WERI-Rb-1 (cell line): Measurements from ENCODE around the gene PTPRR.

Experiments used
- DNase-seq: peaks from one replicate; pipeline ENCODE4 v3.0.0-alpha.2; 2020
- H3K27ac ChIP-seq: fragments of 250-450 bp; sonication (Bioruptor Pico); 2 replicates; pipeline ENCODE4 v1.5.1; 2020; ENCODE audit warnings: mild to moderate bottlenecking, moderate library complexity
- H3K27me3 ChIP-seq: fragments of 250-450 bp; sonication (Bioruptor Pico); 2 replicates; pipeline ENCODE4 v1.5.1; 2021; ENCODE audit warnings: mild to moderate bottlenecking, low read depth, moderate library complexity; ENCODE audit not compliant: insufficient read depth, severe bottlenecking
- H3K36me3 ChIP-seq: fragments of 250-450 bp; sonication (Bioruptor Pico); 2 replicates; pipeline ENCODE4 v1.5.1; 2020; ENCODE audit warnings: mild to moderate bottlenecking, moderate library complexity
- H3K4me3 ChIP-seq: 2 replicates; pipeline ENCODE4 v1.5.1; 2011; ENCODE audit warnings: low read depth, mild to moderate bottlenecking, control low read depth, low read length
- H3K9me3 ChIP-seq: fragments of 250-450 bp; sonication (Bioruptor Pico); 2 replicates; pipeline ENCODE4 v1.5.1; 2021; ENCODE audit warnings: mild to moderate bottlenecking, moderate library complexity; ENCODE audit not compliant: severe bottlenecking
- CTCF ChIP-seq: IDR thresholded peaks from 2 replicates; pipeline ENCODE4 v1.5.1; 2011; ENCODE audit warnings: low read depth, mild to moderate bottlenecking, control low read depth, inconsistent platforms, low read length

Gene PTPRR

DNA sequence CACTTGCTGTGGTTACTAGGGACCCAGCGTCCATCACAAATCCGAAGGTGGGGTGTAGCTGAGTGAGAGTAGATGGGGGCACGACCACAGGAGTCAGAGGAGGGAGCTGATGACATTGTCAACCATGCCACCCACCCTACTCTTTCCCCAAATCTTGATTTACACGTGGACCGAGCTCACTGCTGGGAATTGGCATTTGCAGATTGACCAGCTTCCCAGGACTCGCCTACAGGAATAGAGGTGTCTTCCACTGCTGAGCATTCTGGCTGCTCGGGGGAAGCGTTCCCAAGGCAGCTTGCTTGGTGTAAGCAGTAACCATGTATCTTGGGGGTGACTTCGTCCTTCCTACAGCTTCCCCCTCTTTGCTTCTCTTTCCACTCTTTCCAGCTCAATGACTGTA lies 353 bp upstream of the PTPRR start:
- no peaks in the 10 kb centered on the region for H3K9me3 ChIP-seq
- no peak for DNase-seq
- no peak for TF ChIP-seq CTCF
- no peak overlapping the region for H3K4me3 ChIP-seq
- no peaks in the 10 kb centered on the region for H3K27me3 ChIP-seq
- H3K36me3 ChIP-seq, result no peaks in the 10 kb centered on the region
- H3K27ac ChIP-seq, result no peak overlapping the region

DNA sequence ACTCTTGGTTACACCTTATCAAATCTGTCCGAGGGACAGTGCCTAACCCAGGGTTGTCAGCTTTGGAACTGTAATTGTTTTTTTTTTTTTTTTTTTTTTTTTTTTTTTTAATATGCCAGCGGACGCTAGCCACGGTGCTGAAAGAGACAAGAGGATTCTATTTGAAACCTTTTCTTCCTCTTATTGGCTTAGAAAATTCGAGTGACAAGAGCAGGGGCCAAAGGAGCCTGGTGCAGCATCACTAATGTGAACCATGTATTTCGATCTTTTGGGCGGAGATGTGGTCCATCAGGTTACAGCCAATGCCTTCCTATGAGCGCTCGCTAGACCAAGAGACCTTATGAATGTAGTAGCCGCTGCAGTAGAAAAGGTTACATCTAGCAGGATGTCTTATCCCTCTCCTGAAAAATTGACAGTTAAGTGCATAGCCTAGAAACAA lies 922 bp downstream of the PTPRR start:
- no peak for DNase-seq
- no peak for TF ChIP-seq CTCF
- H3K4me3 ChIP-seq, result peak overlapping the region; percentile 52

DNA sequence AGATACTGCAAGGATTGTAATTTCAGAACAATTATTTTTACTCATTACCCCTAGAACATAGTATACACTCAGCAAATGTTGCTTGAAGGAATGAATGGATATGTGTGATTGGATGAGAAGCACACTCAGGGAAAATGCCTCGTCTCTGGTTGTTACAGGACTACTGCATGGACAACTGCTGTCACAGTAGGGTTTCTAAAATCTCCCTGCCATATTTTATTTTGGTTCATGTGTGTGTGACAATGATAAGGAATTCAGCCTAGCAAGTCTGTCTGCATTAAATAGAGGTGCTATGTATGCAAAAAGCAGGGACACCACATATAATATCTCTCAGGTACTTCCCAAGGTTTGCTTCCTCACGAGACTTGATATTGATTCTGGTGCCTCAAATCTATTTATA lies 1.4 kb downstream of the PTPRR start:
- no peak for TF ChIP-seq CTCF
- Histone ChIP-seq H3K27ac (no peak overlapping the region), H3K4me3 (no peak overlapping the region), H3K27me3 (no peaks in the 10 kb centered on the region), H3K36me3 (no peaks in the 10 kb centered on the region), H3K9me3 (no peaks in the 10 kb centered on the region)
- no peak for DNase-seq

More for the DNA sequence above, 922 bp downstream of the PTPRR start:
- Histone ChIP-seq H3K27ac (peak overlapping the region; percentile 73), H3K9me3 (no peaks in the 10 kb centered on the region), H3K36me3 (no peaks in the 10 kb centered on the region), H3K27me3 (no peaks in the 10 kb centered on the region)

- TF ChIP-seq CTCF, result no peak
- Histone ChIP-seq H3K27ac (no peak overlapping the region), H3K36me3 (no peaks in the 10 kb centered on the region), H3K4me3 (no peak overlapping the region), H3K9me3 (no peaks in the 10 kb centered on the region), H3K27me3 (no peaks in the 10 kb centered on the region)
- no peak for DNase-seq
Observed at GRCh38 chr12:70918321-70918720, 2.2 kb downstream of the PTPRR start.

DNA sequence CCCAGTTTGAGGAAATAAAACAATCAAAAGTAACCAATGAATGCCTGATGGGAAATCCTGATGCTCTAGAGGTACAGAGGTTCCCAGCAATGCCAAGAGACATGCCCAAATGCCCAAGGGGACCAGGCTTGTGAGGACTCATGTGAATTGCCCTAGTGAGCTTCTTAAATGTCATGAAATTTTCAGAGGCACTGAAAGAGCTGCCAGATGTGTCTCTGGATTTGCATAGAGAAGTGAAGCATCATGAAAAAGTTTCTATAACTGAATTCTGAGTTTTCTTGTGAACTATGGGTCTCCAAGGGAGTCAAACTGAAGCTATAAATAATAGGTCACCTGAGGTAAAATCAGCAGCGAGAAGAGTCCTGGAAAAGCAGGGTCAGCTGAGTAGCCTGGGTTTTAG lies 9.9 kb downstream of the PTPRR start:
- no peak for TF ChIP-seq CTCF
- Histone ChIP-seq H3K4me3 (no peak overlapping the region), H3K27ac (no peak overlapping the region), H3K27me3 (no peaks in the 10 kb centered on the region), H3K9me3 (no peaks in the 10 kb centered on the region), H3K36me3 (no peaks in the 10 kb centered on the region)
- DNase-seq, result no peak

DNA sequence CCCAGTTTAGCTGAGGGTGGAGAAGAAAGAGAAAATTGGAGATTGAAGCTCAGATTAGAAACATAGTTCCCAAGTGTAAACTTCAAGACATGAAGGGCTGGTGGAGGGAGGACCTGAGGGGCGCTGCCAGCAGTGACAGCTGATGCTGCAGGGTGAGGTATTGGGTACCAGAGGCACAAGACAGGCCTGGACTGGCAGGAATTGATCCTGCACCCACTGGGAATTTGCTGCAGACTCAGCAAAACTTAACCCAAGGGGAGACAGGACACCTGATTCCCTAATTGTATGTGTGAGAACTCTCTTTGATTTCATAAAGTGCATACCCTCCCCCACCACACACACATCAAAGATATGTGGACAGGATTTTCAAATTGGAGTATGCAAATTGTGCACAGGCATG lies 11.6 kb downstream of the PTPRR start:
- Histone ChIP-seq H3K27ac (no peak overlapping the region), H3K9me3 (no peaks in the 10 kb centered on the region), H3K27me3 (no peaks in the 10 kb centered on the region), H3K4me3 (no peak overlapping the region), H3K36me3 (no peaks in the 10 kb centered on the region)
- no peak for DNase-seq
- TF ChIP-seq CTCF, result no peak
